OCI-LY3 (cell line): ENCODE measurements around the gene ARPIN.

Experiments
- EZH2phosphoT487 ChIP-seq: fragments of 200-600 bp; shearing (Covaris generic); IDR thresholded peaks from 2 replicates; pipeline ENCODE4 v1.6.1; 2018; ENCODE audit warnings: antibody characterized with exemption, mixed run types, low read depth
- TF ChIP-seq, protein P1 (sequence below): fragments of 200-600, 300-600 bp; sonication (generic); IDR thresholded peaks from 2 replicates; pipeline ENCODE4 v1.5.1; 2014; ENCODE audit warnings: antibody characterized with exemption, low read length, low read depth

DNA sequence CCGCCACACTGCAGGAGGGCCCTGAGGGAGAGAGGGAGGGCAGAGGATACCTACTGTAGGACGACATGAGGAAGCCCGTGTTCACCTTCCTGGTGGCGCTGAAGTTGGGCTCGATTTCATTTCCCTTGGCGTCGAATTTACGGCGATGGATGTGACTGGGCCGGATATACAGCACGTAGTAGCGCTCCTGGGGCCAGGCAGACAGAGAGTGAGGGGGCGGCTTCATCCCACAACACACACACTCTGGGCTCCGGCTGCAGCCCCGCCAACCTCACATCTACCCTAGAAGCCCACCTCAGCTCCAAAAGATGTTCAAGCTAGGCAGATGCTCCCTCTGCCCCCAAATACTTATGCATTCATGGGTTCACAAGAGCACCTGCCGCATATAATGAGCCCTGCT is 4.5 kb downstream of the ARPIN start:
- TF ChIP-seq, protein P1, sequence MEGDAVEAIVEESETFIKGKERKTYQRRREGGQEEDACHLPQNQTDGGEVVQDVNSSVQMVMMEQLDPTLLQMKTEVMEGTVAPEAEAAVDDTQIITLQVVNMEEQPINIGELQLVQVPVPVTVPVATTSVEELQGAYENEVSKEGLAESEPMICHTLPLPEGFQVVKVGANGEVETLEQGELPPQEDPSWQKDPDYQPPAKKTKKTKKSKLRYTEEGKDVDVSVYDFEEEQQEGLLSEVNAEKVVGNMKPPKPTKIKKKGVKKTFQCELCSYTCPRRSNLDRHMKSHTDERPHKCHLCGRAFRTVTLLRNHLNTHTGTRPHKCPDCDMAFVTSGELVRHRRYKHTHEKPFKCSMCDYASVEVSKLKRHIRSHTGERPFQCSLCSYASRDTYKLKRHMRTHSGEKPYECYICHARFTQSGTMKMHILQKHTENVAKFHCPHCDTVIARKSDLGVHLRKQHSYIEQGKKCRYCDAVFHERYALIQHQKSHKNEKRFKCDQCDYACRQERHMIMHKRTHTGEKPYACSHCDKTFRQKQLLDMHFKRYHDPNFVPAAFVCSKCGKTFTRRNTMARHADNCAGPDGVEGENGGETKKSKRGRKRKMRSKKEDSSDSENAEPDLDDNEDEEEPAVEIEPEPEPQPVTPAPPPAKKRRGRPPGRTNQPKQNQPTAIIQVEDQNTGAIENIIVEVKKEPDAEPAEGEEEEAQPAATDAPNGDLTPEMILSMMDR, result no peak
- TF ChIP-seq EZH2phosphoT487, result no peak
